Left lung (tissue), 10 donors: Measurements from ENCODE around the gene CMSS1. TPM values are rescaled to one million over a fixed set of nuclear protein-coding genes. Genes with fewer than 3 reads are reported as not detected.

ENCODE experiments used
- ATAC-seq: fragments of 200-7000 bp; cut with Tn5 transposase; one replicate; pipeline ENCODE4 v1.9.1; 2020; ENCODE audit warnings: moderate library complexity
- DNase-seq, 4 donors: peaks; one replicate each; pipeline ENCODE4 v3.0.0-alpha.2; 2013 to 2020
- H3K27ac ChIP-seq, 2 donors: fragments of 200-600 bp; sonication (generic) in 1 of 2; one replicate each; pipeline versions ENCODE4 v1.5.0 to v1.8.0; 2020 to 2021
- H3K27me3 ChIP-seq, 2 donors: fragments of 200-600 bp; sonication (generic) in 1 of 2; one replicate each; pipeline versions ENCODE4 v1.5.0 to v1.8.0; 2020 to 2021
- H3K36me3 ChIP-seq, 2 donors: fragments of 200-600 bp; sonication (generic) in 1 of 2; one replicate each; pipeline versions ENCODE4 v1.5.0 to v1.8.0; 2020 to 2021
- H3K4me1 ChIP-seq, 2 donors: fragments of 200-600 bp; one replicate each; pipeline ENCODE4 v1.8.0; 2021
- H3K4me3 ChIP-seq, 2 donors: fragments of 200-600 bp; sonication (generic) in 1 of 2; one replicate each; pipeline versions ENCODE4 v1.5.0 to v1.8.0; 2020 to 2021; ENCODE audit warnings: mild to moderate bottlenecking in 1 of 2
- H3K9me3 ChIP-seq, 2 donors: fragments of 200-600 bp; sonication (generic) in 1 of 2; one replicate each; pipeline versions ENCODE4 v1.5.0 to v1.8.0; 2020 to 2021
- intact Hi-C, 2 donors: fragments of 100-400 bp; cut with DNase I; formaldehyde crosslinking; loops; one replicate each; pipeline versions ENCODE4 v1.11.2 to v1.14.2; 2022
- polyA plus RNA-seq, 6 donors: library from polyadenylated mRNA; unstranded; fragments of 120-200 nt; gene quantifications; one replicate each; pipeline ENCODE4 v1.2.1, GENCODE V29; 2013; ENCODE audit not compliant: insufficient read length in 6 of 6
- total RNA-seq, 2 donors: library from RNA; stranded (reverse); fragmentation: NEBNext Ultra II Directional; extraction: Animal tissue kit (Norgen Biotek cat#: 25700); gene quantifications; one replicate each; pipeline ENCODE4 v1.2.1, GENCODE V29; 2021
- TF ChIP-seq, protein P1 (sequence below), 2 donors: fragments of 200-600 bp; sonication (generic) in 1 of 2; IDR thresholded peaks; one replicate each; pipeline versions ENCODE4 v1.5.0 to v1.8.0; 2021; ENCODE audit warnings: antibody characterized with exemption in 2 of 2
- donor health status: DM: no; HTN: yes; CAD: no.
- donor health status: DM: no; HTN: no; CAD: no.

CMSS1 gene
- total and polyA plus RNA-seq, 8 donors, result 13.4 to 51.0 (median 41.8) TPM

DNA sequence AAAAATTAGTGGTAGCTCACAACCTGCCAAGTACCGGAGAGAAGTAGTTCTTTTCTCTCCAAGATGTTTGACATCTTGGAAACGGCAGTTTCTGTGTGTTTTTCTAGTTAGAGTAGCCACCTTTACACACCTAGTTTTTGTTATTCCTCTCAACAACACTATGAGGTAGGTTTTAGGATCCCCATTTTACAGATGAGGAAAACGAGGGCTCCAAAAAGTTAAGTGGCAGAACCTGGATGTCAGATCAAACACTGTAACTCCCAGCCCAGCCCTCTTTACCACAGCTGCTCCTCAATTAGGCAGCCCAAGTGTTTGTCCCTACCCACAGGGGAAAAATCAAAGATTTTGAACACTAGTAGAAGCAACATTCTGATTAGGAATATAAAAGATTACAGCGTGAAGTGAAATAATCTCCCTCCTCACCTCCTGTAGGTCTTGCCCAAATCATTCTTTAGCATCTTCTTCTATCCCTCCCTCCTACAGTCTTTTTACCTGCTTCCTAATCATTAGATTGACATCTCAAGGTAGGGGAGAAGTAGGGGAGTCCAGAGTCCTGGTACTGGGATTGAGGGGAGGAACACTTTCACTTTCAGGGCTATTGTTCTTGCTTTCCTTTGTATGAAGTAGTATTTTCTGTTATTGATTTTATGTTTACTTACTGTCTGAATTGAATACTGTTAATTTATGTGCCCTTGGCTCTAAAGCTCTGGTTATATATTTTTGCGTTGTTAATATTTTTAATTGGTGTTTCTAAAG, 142.6 kb downstream of the CMSS1 start:
- ATAC-seq, result no peak
- intact Hi-C loops, result no loop called here

DNA sequence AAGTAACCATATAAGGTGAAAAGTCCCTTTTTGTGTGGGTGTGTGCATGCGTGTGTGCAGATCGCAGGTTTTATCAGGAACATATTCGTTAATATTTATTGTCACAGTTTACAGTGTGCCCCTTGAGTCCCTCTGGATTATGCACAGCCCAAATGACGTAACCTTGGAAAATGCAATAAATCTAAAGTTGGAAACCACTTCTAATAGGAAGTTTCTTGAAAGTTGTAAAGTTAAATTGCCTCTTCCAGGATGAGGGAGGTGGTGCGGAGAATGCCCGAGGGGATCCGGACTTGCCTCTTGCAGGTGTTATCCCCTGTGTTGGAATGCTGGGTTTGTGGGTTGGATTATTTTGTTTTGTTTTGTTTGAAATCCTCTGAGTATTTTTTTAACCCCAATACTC, 143.3 kb downstream of the CMSS1 start:
- no peak for DNase-seq
- H3K4me3 ChIP-seq, result no peak overlapping the region
- no peaks in the 10 kb centered on the region for H3K27me3 ChIP-seq
- intact Hi-C loops, result no loop called here
- H3K27ac ChIP-seq, result no peak overlapping the region
- H3K4me1 ChIP-seq, result no peaks in the 10 kb centered on the region
- TF ChIP-seq, protein P1, sequence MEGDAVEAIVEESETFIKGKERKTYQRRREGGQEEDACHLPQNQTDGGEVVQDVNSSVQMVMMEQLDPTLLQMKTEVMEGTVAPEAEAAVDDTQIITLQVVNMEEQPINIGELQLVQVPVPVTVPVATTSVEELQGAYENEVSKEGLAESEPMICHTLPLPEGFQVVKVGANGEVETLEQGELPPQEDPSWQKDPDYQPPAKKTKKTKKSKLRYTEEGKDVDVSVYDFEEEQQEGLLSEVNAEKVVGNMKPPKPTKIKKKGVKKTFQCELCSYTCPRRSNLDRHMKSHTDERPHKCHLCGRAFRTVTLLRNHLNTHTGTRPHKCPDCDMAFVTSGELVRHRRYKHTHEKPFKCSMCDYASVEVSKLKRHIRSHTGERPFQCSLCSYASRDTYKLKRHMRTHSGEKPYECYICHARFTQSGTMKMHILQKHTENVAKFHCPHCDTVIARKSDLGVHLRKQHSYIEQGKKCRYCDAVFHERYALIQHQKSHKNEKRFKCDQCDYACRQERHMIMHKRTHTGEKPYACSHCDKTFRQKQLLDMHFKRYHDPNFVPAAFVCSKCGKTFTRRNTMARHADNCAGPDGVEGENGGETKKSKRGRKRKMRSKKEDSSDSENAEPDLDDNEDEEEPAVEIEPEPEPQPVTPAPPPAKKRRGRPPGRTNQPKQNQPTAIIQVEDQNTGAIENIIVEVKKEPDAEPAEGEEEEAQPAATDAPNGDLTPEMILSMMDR (IDR thresholded peaks at IDR 0.05), result no peak
- H3K36me3 ChIP-seq, result no peaks in the 10 kb centered on the region
- ATAC-seq, result no peak
- no peaks in the 10 kb centered on the region for H3K9me3 ChIP-seq

More for the DNA sequence above, 142.6 kb downstream of the CMSS1 start:
- no peaks in the 10 kb centered on the region for H3K36me3 ChIP-seq
- TF ChIP-seq, protein P1 (IDR thresholded peaks at IDR 0.05), result no peak
- H3K9me3 ChIP-seq, result no peaks in the 10 kb centered on the region
- H3K27ac ChIP-seq, result no peak overlapping the region
- no peak overlapping the region for H3K4me3 ChIP-seq
- peaks cover 0 to 5% of the 10 kb centered on the region in 2 donors for H3K4me1 ChIP-seq
- DNase-seq, result no peak
- no peaks in the 10 kb centered on the region for H3K27me3 ChIP-seq

DNA sequence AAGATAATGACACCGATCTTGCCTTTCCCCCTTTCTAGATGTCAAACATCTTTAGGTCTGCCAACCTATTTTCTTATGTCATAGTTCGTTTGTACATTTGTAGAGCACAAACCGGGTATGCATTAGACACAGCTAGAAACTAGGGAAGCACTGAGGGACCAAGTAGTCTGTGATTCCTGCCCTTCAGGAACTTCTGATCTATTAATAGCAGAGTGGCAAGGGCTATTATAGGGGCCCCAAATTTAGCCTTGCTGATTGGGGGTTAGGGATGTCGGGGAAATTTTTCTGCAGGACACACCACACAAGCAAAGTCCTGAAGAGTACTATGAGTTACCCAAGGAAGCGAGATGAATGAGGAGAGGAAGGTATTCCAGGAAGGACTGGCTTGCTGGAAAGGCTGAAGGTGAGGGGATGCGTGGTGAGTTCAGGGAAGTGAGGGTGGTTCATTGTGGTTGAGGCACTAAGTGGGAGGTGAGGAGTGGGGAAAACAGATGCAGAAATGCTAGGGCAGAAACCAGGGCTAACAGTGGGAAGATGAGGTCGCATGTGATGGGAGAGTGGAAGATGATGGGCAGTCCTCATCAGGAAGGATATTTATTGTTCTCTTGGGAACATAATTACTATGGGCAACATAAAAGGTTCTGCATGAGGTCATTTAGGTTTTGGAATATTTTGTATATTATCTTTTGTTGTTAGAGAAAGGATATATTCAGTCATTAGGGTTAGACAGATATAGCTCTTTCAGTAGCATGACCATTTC, 144.3 kb downstream of the CMSS1 start:
- no peaks in the 10 kb centered on the region for H3K36me3 ChIP-seq
- DNase-seq, result no peak
- H3K9me3 ChIP-seq, result no peaks in the 10 kb centered on the region
- ATAC-seq, result no peak
- TF ChIP-seq, protein P1 (IDR thresholded peaks at IDR 0.05), result no peak
- H3K27ac ChIP-seq, result no peak overlapping the region
- intact Hi-C loops, result no loop called here
- no peaks in the 10 kb centered on the region for H3K27me3 ChIP-seq
- H3K4me1 ChIP-seq, result no peaks in the 10 kb centered on the region
- H3K4me3 ChIP-seq, result no peak overlapping the region

DNA sequence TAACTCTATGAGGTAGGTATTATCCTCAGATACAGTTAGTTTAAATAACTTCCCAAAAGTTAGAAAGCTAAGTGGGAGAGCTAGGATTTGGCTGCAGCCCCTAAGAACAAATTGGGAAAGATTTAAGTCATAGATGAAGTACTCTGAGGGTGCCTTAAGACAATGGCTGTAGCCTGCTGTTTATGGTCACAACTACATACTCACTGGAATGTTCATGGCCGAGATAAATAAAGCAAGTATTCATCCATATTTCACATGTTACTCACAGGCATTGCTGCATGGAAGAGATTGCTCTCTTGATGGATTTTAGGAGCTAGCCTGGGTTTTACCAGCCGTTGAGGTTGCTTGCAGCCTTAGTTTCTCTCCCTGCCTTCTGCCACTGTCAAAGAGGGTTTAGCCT, 145.0 kb downstream of the CMSS1 start:
- Histone ChIP-seq H3K27me3 (no peaks in the 10 kb centered on the region), H3K4me1 (no peaks in the 10 kb centered on the region), H3K4me3 (no peak overlapping the region), H3K36me3 (no peaks in the 10 kb centered on the region), H3K27ac (no peak overlapping the region), H3K9me3 (no peaks in the 10 kb centered on the region)
- no peak for DNase-seq
- ATAC-seq, result no peak
- TF ChIP-seq, protein P1 (IDR thresholded peaks at IDR 0.05), result no peak
- intact Hi-C loops, result no loop called here

DNA sequence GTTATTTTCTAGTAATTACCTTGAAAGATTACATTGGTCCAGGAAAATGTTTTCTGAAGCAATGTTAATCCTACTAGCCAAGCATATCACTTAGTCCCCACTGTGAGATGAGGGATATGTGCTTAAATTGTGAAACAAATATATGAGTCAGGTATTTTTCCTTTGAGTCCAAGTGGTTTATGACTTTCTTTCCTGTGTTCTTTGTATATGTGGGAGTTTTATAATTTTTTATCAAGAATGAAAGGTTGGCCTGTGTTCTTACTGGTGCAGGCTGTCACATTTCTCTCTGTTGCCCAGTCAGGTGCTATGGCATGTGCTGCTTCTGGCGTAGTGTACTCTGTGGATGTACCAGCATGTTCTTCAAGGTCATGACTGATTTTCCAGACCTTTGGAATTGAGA, 147.4 kb downstream of the CMSS1 start:
- no peak for DNase-seq
- intact Hi-C loops, result no loop called here
- H3K27ac ChIP-seq, result no peak overlapping the region

More for the DNA sequence above, 147.4 kb downstream of the CMSS1 start:
- Histone ChIP-seq H3K9me3 (no peaks in the 10 kb centered on the region), H3K27me3 (no peaks in the 10 kb centered on the region), H3K4me1 (no peaks in the 10 kb centered on the region), H3K36me3 (no peaks in the 10 kb centered on the region), H3K4me3 (no peak overlapping the region)
- TF ChIP-seq, protein P1 (IDR thresholded peaks at IDR 0.05), result no peak
- ATAC-seq, result peak; percentile 38
